GM12878 (cell line): ENCODE results near the gene TRIM38. TPM values are rescaled to one million over a fixed set of nuclear protein-coding genes. Genes with fewer than 3 reads are reported as not detected.

Experiments
- ETV6 ChIP-seq, 2 experiments: fragments of 450-650 bp in 1 of 2; IDR thresholded peaks in 1 of 2; conservative IDR thresholded peaks in 1 of 2; 2 replicates each; pipeline ENCODE4 v1.6.1; 2014; ENCODE audit warnings: antibody characterized with exemption in 1 of 2, borderline replicate concordance in 1 of 2, low read depth in 1 of 2, mild to moderate bottlenecking in 1 of 2, moderate library complexity in 1 of 2
- IRF3 ChIP-seq: fragments of 450-650 bp; IDR thresholded peaks from 2 replicates; pipeline ENCODE4 v1.6.1; 2014; ENCODE audit warnings: mild to moderate bottlenecking
- JUNB ChIP-seq: IDR thresholded peaks from 2 replicates; pipeline ENCODE4 v1.6.1; 2016; ENCODE audit warnings: antibody characterized with exemption, mild to moderate bottlenecking
- KDM1A ChIP-seq: fragments of 200-600 bp; sonication (generic); IDR thresholded peaks from 2 replicates; pipeline ENCODE4 v1.6.1; 2016; ENCODE audit warnings: borderline replicate concordance
- MTA2 ChIP-seq: fragments of 450-650 bp; IDR thresholded peaks from 2 replicates; pipeline ENCODE4 v1.6.1; 2016; ENCODE audit warnings: low read depth, mild to moderate bottlenecking, moderate library complexity
- PAX5 ChIP-seq: IDR thresholded peaks from 2 replicates; pipeline ENCODE4 v1.6.1; 2011; ENCODE audit warnings: low read depth, low read length, borderline replicate concordance
- SIN3A ChIP-seq: IDR thresholded peaks from 2 replicates; pipeline ENCODE4 v1.6.1; 2012; ENCODE audit warnings: low read depth, low read length, improper control_type of control experiment
- TAF1 ChIP-seq: IDR thresholded peaks from 2 replicates; pipeline ENCODE4 v1.6.1; 2011; ENCODE audit warnings: mild to moderate bottlenecking, low read depth, low read length, borderline replicate concordance
- polyA plus RNA-seq, 11 experiments: library from polyadenylated mRNA; depleted of rRNA in 4 of 11; unstranded in 6 of 11; stranded (reverse) in 5 of 11; fragments of >200 nt; fragmentation: Nextera tagmentation in 4 of 11; fragmentation: Illumina TruSeq in 1 of 11; extraction: Ambion mirVana in 4 of 11; extraction: Trizol in 1 of 11; gene quantifications; 1 replicate in 1 of 11; 2 replicates in 10 of 11; pipeline versions ENCODE4 v1.2.1 to v1.2.3, GENCODE V29; 2011 to 2016; ENCODE audit warnings: inconsistent platforms in 2 of 11, missing spikeins in 2 of 11, low read depth in 1 of 11
- total RNA-seq, 4 experiments: library from RNA; depleted of rRNA in 3 of 4; stranded (reverse); fragments of >200 nt in 3 of 4; fragmentation: Illumina TruSeq in 1 of 4; extraction: Trizol in 1 of 4; gene quantifications; 2 replicates each; pipeline versions ENCODE4 v1.2.1 to v1.2.3, GENCODE V29; 2013 to 2021
- TF ChIP-seq, protein P1 (sequence below): fragments of 450-650 bp; IDR thresholded peaks from 2 replicates; pipeline ENCODE4 v1.6.1; 2017; ENCODE audit warnings: mild to moderate bottlenecking, moderate library complexity
- TF ChIP-seq, protein P2 (sequence below): fragments of 450-650 bp; IDR thresholded peaks from 2 replicates; pipeline ENCODE4 v1.6.1; 2016; ENCODE audit warnings: mild to moderate bottlenecking, moderate library complexity, borderline replicate concordance
- TF ChIP-seq, protein P3 (sequence below): fragments of 450-650 bp; conservative IDR thresholded peaks from 2 replicates; pipeline ENCODE4 v1.6.1; 2017; ENCODE audit warnings: mild to moderate bottlenecking, moderate library complexity

Gene TRIM38
- total and polyA plus RNA-seq, 10 of the 15 experiments (the other 5 are each of a cell fraction or from before 2014, with no cell fraction given), result 4.5 to 14.7 (median 11.1) TPM

GRCh38 chr6:25962149-25963127 lies at the start of gene TRIM38 (continued):
- TF ChIP-seq, protein P1, sequence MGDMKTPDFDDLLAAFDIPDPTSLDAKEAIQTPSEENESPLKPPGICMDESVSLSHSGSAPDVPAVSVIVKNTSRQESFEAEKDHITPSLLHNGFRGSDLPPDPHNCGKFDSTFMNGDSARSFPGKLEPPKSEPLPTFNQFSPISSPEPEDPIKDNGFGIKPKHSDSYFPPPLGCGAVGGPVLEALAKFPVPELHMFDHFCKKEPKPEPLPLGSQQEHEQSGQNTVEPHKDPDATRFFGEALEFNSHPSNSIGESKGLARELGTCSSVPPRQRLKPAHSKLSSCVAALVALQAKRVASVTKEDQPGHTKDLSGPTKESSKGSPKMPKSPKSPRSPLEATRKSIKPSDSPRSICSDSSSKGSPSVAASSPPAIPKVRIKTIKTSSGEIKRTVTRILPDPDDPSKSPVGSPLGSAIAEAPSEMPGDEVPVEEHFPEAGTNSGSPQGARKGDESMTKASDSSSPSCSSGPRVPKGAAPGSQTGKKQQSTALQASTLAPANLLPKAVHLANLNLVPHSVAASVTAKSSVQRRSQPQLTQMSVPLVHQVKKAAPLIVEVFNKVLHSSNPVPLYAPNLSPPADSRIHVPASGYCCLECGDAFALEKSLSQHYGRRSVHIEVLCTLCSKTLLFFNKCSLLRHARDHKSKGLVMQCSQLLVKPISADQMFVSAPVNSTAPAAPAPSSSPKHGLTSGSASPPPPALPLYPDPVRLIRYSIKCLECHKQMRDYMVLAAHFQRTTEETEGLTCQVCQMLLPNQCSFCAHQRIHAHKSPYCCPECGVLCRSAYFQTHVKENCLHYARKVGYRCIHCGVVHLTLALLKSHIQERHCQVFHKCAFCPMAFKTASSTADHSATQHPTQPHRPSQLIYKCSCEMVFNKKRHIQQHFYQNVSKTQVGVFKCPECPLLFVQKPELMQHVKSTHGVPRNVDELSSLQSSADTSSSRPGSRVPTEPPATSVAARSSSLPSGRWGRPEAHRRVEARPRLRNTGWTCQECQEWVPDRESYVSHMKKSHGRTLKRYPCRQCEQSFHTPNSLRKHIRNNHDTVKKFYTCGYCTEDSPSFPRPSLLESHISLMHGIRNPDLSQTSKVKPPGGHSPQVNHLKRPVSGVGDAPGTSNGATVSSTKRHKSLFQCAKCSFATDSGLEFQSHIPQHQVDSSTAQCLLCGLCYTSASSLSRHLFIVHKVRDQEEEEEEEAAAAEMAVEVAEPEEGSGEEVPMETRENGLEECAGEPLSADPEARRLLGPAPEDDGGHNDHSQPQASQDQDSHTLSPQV, result no peak
- TF ChIP-seq TAF1, result peak; percentile 95
- peak; percentile 7; the same call in 1 of the 2 replicates for TF ChIP-seq PAX5
- TF ChIP-seq JUNB, result no peak
- TF ChIP-seq, protein P2, sequence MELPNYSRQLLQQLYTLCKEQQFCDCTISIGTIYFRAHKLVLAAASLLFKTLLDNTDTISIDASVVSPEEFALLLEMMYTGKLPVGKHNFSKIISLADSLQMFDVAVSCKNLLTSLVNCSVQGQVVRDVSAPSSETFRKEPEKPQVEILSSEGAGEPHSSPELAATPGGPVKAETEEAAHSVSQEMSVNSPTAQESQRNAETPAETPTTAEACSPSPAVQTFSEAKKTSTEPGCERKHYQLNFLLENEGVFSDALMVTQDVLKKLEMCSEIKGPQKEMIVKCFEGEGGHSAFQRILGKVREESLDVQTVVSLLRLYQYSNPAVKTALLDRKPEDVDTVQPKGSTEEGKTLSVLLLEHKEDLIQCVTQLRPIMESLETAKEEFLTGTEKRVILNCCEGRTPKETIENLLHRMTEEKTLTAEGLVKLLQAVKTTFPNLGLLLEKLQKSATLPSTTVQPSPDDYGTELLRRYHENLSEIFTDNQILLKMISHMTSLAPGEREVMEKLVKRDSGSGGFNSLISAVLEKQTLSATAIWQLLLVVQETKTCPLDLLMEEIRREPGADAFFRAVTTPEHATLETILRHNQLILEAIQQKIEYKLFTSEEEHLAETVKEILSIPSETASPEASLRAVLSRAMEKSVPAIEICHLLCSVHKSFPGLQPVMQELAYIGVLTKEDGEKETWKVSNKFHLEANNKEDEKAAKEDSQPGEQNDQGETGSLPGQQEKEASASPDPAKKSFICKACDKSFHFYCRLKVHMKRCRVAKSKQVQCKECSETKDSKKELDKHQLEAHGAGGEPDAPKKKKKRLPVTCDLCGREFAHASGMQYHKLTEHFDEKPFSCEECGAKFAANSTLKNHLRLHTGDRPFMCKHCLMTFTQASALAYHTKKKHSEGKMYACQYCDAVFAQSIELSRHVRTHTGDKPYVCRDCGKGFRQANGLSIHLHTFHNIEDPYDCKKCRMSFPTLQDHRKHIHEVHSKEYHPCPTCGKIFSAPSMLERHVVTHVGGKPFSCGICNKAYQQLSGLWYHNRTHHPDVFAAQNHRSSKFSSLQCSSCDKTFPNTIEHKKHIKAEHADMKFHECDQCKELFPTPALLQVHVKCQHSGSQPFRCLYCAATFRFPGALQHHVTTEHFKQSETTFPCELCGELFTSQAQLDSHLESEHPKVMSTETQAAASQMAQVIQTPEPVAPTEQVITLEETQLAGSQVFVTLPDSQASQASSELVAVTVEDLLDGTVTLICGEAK, result 0 out of 2 replicates have a peak, but pooled peaks have one; percentile 35
- TF ChIP-seq MTA2, result peak; percentile 65; the same call in 1 of the 2 replicates
- TF ChIP-seq ETV6 (conservative IDR thresholded peaks at IDR 0.05 in 1 of 2, IDR thresholded peaks at IDR 0.05 in 1 of 2; ENCODE audit: borderline replicate concordance in 1 of 2, low read depth in 1 of 2), result peak in 1 of 2 experiments; percentile 79; a peak in 1 of 4 replicates
- TF ChIP-seq SIN3A, result no peak
- no peak for TF ChIP-seq KDM1A
- TF ChIP-seq IRF3, result no peak
- TF ChIP-seq, protein P3, sequence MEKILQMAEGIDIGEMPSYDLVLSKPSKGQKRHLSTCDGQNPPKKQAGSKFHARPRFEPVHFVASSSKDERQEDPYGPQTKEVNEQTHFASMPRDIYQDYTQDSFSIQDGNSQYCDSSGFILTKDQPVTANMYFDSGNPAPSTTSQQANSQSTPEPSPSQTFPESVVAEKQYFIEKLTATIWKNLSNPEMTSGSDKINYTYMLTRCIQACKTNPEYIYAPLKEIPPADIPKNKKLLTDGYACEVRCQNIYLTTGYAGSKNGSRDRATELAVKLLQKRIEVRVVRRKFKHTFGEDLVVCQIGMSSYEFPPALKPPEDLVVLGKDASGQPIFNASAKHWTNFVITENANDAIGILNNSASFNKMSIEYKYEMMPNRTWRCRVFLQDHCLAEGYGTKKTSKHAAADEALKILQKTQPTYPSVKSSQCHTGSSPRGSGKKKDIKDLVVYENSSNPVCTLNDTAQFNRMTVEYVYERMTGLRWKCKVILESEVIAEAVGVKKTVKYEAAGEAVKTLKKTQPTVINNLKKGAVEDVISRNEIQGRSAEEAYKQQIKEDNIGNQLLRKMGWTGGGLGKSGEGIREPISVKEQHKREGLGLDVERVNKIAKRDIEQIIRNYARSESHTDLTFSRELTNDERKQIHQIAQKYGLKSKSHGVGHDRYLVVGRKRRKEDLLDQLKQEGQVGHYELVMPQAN, result no peak; the same call in 1 of the 2 replicates
